Small intestine (tissue), 7 donors: Measurements from ENCODE around the gene ATF6. TPM values are rescaled to one million over a fixed set of nuclear protein-coding genes. Genes with fewer than 3 reads are reported as not detected.
A peak's percentile ranks its signal among the peaks of the same experiment; 100 is the strongest.

Source experiments
- DNase-seq, 2 donors: peaks; one replicate each; pipeline versions ENCODE4 v3.0.0 to v3.0.0-alpha.2; 2013
- FAIRE-seq: peaks from 2 replicates; lab custom pipeline; 2012; peaks lifted over from hg19 to GRCh38; lab: Jason Lieb, UNC
- H3K27ac ChIP-seq, 3 donors: one replicate each; pipeline ENCODE4 v1.5.1; 2013; ENCODE audit warnings: low read length in 2 of 3, mild to moderate bottlenecking in 2 of 3, control low read depth in 1 of 3, inconsistent platforms in 1 of 3, low read depth in 1 of 3, moderate library complexity in 1 of 3
- H3K27me3 ChIP-seq, 3 donors: one replicate each; pipeline ENCODE4 v1.6.1; 2013; ENCODE audit warnings: low read length in 3 of 3, inconsistent platforms in 1 of 3; ENCODE audit not compliant: control insufficient read depth in 3 of 3, insufficient read depth in 3 of 3
- H3K36me3 ChIP-seq, 3 donors: one replicate each; pipeline ENCODE4 v1.6.1; 2013; ENCODE audit warnings: low read length in 3 of 3, inconsistent platforms in 1 of 3, low read depth in 1 of 3, mild to moderate bottlenecking in 1 of 3, moderate library complexity in 1 of 3; ENCODE audit not compliant: control insufficient read depth in 3 of 3, insufficient read depth in 2 of 3
- H3K4me1 ChIP-seq, 3 donors: one replicate each; pipeline ENCODE4 v1.6.1; 2013; ENCODE audit warnings: low read length in 2 of 3, inconsistent platforms in 1 of 3, low read depth in 1 of 3, mild to moderate bottlenecking in 1 of 3, moderate library complexity in 1 of 3; ENCODE audit not compliant: control insufficient read depth in 3 of 3, insufficient read depth in 2 of 3
- H3K4me3 ChIP-seq, 3 donors: one replicate each; pipeline ENCODE4 v1.5.1; 2013; ENCODE audit warnings: low read length in 3 of 3, control low read depth in 1 of 3, inconsistent platforms in 1 of 3, low read depth in 1 of 3, mild to moderate bottlenecking in 1 of 3, moderate library complexity in 1 of 3
- H3K9me3 ChIP-seq, 2 donors: one replicate each; pipeline ENCODE4 v1.6.1; 2013; ENCODE audit warnings: low read depth in 1 of 2, low read length in 1 of 2; ENCODE audit not compliant: control insufficient read depth in 2 of 2, insufficient read depth in 1 of 2
- WGBS, 3 donors: extraction: QIAGEN DNeasy Blood & Tissue Kit; methylation state at CpG; one replicate each; pipeline ENCODE4 v1.1.7; 2013; 5-methylcytosine and 5-hydroxymethylcytosine counted together
- polyA plus RNA-seq, 4 donors: library from polyadenylated mRNA; stranded (reverse) in 3 of 4; unstranded in 1 of 4; fragments of 200-250 nt in 3 of 4; fragments of 120-200 nt in 1 of 4; gene quantifications; one replicate each; pipeline versions ENCODE4 v1.2.1 to v1.2.3, GENCODE V29; 2013
- donor health status: healthy with polysubstance abuse.
- donor health status: control.
- donor health status: control.
- donor health status: Bipolar disorder and iron deficiency.
- donor health status: healthy.

Gene ATF6
- polyA plus RNA-seq, 4 donors: 2.7 to 19.6 (median 6.1) TPM

GRCh38 chr1:161958425-161958824, 192.3 kb downstream of the ATF6 start:
- 80 to 83% (median 82%) methylated on average over 7 of the region's 7 CpGs for WGBS, 3 donors
- H3K27ac ChIP-seq: no peak overlapping the region
- no peaks in the 10 kb centered on the region for H3K4me1 ChIP-seq
- H3K4me3 ChIP-seq: no peak overlapping the region
- DNase-seq (no peak), FAIRE-seq (no peak)
- H3K36me3 ChIP-seq: peaks cover 3 to 7% (median 5%) of the 10 kb centered on the region in 3 donors
- H3K9me3 ChIP-seq: no peaks in the 10 kb centered on the region
- no peaks in the 10 kb centered on the region for H3K27me3 ChIP-seq

GRCh38 chr1:161962091-161962887, 196.2 kb downstream of the ATF6 start:
- Histone ChIP-seq H3K36me3 (peaks cover 3 to 9% (median 5%) of the 10 kb centered on the region in 3 donors), H3K4me3 (no peak overlapping the region), H3K4me1 (no peaks in the 10 kb centered on the region), H3K27ac (peak overlapping the region in 1 of 3 donors; percentile 51), H3K27me3 (no peaks in the 10 kb centered on the region), H3K9me3 (no peaks in the 10 kb centered on the region)
- no peak for DNase-seq
- WGBS, 3 donors: 53 to 74% (median 66%) methylated on average over 8 of the region's 8 CpGs
- FAIRE-seq: no peak

GRCh38 chr1:161966067-161966466, 199.9 kb downstream of the ATF6 start:
- DNase-seq: no peak
- WGBS, 3 donors: 77 to 92% (median 89%) methylated on average over 4 of the region's 4 CpGs
- Histone ChIP-seq H3K4me3 (no peak overlapping the region), H3K27ac (no peak overlapping the region), H3K36me3 (peaks cover 0 to 4% (median 0%) of the 10 kb centered on the region in 3 donors), H3K27me3 (no peaks in the 10 kb centered on the region), H3K9me3 (no peaks in the 10 kb centered on the region), H3K4me1 (no peaks in the 10 kb centered on the region)
- FAIRE-seq: no peak

GRCh38 chr1:161970036-161970435, 203.9 kb downstream of the ATF6 start:
- no peak for FAIRE-seq
- H3K27ac ChIP-seq: no peak overlapping the region
- WGBS, 3 donors: 70 to 93% (median 91%) methylated on average over 6 of the region's 6 CpGs
- peaks cover 0 to 3% (median 0%) of the 10 kb centered on the region in 3 donors for H3K36me3 ChIP-seq
- H3K9me3 ChIP-seq: no peaks in the 10 kb centered on the region
- no peak overlapping the region for H3K4me3 ChIP-seq
- H3K4me1 ChIP-seq: no peaks in the 10 kb centered on the region
- no peak for DNase-seq
- H3K27me3 ChIP-seq: no peaks in the 10 kb centered on the region

- no peak overlapping the region for H3K4me3 ChIP-seq
- H3K4me1 ChIP-seq: no peaks in the 10 kb centered on the region
- H3K27me3 ChIP-seq: no peaks in the 10 kb centered on the region
- FAIRE-seq: no peak
- DNase-seq: no peak
- WGBS, 3 donors: 49 to 60% (median 52%) methylated on average over 3 of the region's 3 CpGs
- H3K9me3 ChIP-seq: no peaks in the 10 kb centered on the region
- peaks cover 0 to 3% (median 0%) of the 10 kb centered on the region in 3 donors for H3K36me3 ChIP-seq
- no peak overlapping the region for H3K27ac ChIP-seq
These were observed 204.5 kb downstream of the ATF6 start for GRCh38 chr1:161970633-161971032.

GRCh38 chr1:161972828-161973227, 206.7 kb downstream of the ATF6 start:
- no peaks in the 10 kb centered on the region for H3K9me3 ChIP-seq
- H3K4me3 ChIP-seq: no peak overlapping the region
- DNase-seq (no peak), FAIRE-seq (no peak)
- WGBS, 3 donors: 79 to 85% (median 80%) methylated on average over 9 of the region's 9 CpGs
- H3K27me3 ChIP-seq: no peaks in the 10 kb centered on the region
- no peaks in the 10 kb centered on the region for H3K4me1 ChIP-seq
- H3K27ac ChIP-seq: no peak overlapping the region
- no peaks in the 10 kb centered on the region for H3K36me3 ChIP-seq

GRCh38 chr1:161973924-161974845, 208.1 kb downstream of the ATF6 start:
- WGBS, 3 donors: 52 to 58% (median 56%) methylated on average over 9 of the region's 9 CpGs
- no peaks in the 10 kb centered on the region for H3K27me3 ChIP-seq
- H3K27ac ChIP-seq: no peak overlapping the region
- no peak for FAIRE-seq
- no peaks in the 10 kb centered on the region for H3K36me3 ChIP-seq
- H3K4me1 ChIP-seq: no peaks in the 10 kb centered on the region
- DNase-seq: no peak
- no peak overlapping the region for H3K4me3 ChIP-seq
- H3K9me3 ChIP-seq: no peaks in the 10 kb centered on the region

GRCh38 chr1:161978011-161978790, 212.1 kb downstream of the ATF6 start:
- 89 to 94% (median 90%) methylated on average over 30 to 31 of the region's 31 CpGs for WGBS, 3 donors
- Histone ChIP-seq H3K9me3 (no peaks in the 10 kb centered on the region), H3K4me1 (no peaks in the 10 kb centered on the region), H3K36me3 (no peaks in the 10 kb centered on the region), H3K27ac (no peak overlapping the region), H3K27me3 (no peaks in the 10 kb centered on the region), H3K4me3 (no peak overlapping the region)
- FAIRE-seq: no peak
- DNase-seq: no peak
